Stimulated activated CD8-positive, alpha-beta memory T cell treated with anti-CD3 and anti-CD28 coated beads, Interleukin-15, amount 100 ng/mL, for 48 hours (primary cell): ENCODE results near the gene VAMP4.

Experiments
- DNase-seq, 2 donors: peaks; one replicate each; pipeline ENCODE4 v3.0.0-alpha.2; 2020; ENCODE audit warnings: low read depth in 2 of 2

Gene VAMP4, protein sequence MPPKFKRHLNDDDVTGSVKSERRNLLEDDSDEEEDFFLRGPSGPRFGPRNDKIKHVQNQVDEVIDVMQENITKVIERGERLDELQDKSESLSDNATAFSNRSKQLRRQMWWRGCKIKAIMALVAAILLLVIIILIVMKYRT

DNA sequence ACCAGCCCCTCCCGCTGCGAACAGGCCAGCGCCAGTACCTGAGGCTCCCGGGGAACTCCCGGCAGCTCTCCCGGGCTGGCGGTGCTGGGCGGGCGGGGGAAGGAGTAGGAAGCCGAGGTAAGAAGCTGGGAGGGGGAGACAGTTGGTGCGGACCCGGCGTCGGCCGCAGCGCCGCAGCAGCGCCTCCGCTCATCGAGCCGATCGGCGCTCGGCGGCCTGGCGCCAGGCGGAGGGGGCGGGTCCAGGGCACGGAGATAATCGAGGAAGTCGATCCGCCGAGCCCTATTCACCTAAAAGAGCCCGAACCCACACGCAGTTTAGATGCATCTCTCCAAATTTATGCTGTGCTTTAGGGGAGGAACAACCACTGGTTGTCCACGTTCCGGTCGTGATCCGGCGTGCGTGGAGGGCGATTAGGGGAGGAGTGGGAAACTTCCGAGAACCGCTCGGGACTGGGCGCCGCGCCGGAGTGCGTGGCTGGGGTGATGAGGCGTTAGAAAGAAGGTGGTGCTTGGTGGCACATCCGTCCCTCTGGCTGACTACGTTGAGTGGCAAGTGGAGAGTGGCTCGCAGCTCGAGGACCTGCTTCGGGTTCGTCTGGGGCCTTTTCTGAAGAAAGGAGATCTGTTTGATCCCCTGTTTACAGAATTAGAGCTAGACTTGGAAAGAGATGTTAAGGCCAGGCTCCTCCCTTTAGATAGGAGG is at the start of gene VAMP4:
TSS of gene VAMP4 (minus strand) at position 194 of the 705 bp plus-strand sequence. CDS start 3,651 bp downstream, outside the sequence.
- peak; percentile 78 to 80 for DNase-seq

DNA sequence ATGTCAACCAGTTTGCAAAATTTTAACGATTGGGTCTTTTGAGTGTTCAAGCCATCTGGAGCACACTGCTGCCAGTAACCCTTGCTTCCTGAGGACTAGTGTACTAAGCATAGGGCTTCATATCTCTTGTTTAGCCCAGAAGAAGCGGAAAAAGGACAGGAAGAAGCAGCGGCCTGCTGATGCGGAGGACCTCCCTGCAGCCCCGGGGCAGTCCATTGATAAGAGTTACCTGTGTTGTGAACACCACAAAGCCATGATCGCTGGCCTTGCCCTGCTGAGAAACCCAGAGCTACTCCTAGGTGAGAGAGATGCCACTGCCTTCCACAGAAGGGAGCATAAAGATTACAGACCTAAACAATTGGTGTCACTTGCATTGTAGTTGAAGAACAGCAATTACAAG is 48.5 kb upstream of the VAMP4 start:
- DNase-seq: no peak

DNA sequence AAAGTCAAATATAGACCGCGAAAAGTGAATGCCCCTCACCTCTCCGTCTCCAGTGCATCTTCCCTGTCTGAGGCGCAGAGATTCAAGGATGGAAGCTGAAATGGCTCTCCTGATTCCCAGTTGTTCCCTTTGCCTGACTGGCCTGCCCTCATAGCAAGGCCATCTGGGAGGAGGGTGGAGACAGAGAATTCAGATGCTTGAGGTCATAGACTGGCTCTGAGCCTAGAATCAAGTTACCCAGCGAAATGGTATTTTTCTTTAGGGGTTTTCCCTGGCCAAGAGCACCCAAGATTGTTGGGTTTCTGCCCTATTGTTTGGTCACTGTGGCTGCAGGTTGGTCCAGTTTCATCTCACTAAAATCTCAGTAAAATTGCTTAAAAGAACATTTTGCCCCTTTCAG is 46.8 kb upstream of the VAMP4 start:
- DNase-seq: no peak

DNA sequence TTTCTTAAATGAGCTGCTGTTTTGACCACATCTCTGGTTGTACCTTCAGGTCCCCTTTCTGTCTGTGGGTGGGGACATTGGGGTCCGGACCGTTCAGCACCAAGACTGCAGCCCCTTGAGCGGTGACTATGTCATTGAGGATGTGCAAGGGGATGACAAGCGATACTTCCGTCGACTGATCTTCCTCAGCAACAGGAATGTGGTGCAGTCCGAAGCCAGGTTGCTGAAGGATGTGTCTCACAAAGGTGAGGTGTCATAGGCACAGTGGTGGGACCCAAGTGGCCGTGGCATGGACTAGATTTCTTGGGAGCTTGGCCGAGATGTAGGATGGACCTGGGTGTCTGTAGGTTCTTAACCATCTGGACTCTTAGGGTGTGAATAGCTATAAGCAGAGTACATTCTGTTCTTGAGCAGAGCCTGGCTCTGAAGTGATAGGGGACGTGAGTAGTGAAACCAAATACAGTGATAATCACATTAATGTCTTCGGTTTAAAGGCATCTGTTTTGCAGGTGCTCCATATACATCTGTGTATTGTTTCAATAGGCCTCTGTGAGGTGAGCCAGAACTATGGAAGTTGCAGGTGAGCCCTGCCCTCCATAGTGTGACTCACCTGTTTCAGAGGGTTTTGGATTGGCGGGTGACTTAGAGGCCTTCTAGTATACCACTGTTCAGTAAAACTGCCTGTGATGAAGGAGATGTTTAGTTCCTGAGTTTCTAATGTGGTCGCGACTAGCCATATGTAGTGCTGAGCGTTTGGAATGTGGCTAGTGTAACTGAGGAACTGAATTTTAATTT is 46.0 kb upstream of the VAMP4 start:
- no peak for DNase-seq

DNA sequence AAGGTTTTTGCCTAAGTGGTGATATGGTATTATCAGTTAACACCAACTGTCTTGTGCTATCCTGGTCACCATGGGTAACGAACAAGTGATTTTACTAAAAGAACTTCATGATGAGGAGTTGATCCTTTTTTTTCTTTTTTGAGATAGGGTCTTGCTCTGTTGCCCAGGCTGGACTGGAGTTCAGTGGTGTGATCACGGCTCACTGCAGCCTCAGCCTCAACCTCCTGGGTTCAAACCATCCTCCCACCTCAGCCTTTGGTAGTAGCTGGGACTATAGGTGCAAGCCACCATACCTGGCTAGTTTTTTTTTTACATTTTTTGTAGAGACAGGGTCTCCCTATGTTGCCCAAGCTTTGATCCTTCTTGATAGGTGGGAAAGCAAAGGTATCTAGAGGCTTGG is 44.7 kb upstream of the VAMP4 start:
- no peak for DNase-seq

DNA sequence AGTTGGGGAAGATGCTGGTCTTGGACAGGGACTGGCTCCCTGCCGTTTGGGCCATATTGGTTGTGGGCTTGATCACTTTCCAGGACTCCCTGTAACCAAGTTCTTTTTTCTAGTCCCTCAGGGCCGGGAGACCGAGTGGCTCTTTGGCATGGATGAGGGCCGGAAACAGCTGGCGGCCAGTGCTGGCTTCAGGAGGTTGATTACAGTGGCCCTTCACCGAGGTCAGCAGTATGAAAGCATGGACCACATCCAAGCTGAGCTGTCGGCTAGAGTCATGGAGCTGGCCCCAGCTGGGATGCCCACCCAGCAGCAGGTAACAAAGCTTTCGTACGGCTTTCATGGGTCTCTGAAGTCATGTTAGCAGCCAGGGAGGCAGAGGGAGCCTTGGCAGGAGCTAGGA is 43.9 kb upstream of the VAMP4 start:
- no peak for DNase-seq

DNA sequence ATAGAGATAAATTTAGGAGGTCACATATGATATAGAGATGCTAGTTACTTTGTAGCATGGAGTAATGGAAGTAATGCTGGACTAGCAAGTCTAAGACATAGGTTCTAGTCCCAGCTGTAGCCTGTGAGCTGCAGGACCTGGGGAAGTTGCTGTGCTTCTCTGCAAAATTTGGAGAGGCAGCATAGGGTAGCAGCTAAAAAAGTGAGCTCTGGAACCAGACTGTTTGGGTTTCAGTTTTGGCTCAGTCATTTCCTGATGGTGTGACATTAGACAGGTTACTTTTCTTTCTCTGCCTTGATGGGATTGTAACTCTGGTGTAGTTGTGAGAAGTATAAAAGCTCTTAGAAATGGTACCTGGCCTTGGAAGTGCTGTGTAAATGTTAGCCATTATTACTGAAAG is 42.9 kb upstream of the VAMP4 start:
- no peak for DNase-seq

DNA sequence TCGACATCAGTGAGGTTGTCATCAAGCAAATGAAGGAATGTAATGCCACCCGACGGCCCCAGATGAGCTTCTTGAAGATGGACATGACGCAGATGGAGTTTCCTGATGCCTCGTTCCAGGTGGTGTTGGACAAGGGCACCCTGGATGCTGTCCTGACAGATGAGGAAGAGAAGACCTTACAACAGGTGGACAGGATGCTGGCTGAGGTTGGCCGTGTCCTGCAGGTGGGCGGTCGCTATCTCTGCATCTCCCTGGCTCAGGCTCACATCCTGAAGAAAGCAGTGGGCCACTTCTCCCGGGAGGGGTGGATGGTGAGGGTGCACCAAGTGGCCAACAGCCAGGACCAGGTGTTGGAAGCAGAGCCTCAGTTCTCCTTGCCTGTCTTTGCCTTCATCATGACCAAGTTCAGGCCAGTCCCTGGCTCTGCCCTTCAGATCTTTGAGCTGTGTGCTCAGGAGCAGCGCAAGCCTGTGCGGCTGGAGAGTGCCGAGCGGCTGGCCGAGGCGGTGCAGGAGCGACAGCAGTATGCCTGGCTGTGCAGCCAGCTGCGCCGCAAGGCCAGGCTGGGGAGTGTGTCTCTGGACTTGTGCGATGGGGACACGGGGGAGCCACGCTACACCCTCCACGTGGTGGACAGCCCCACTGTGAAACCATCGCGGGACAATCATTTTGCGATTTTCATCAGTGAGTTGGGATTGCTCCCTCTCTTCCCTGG is 42.1 kb upstream of the VAMP4 start:
- no peak for DNase-seq

DNA sequence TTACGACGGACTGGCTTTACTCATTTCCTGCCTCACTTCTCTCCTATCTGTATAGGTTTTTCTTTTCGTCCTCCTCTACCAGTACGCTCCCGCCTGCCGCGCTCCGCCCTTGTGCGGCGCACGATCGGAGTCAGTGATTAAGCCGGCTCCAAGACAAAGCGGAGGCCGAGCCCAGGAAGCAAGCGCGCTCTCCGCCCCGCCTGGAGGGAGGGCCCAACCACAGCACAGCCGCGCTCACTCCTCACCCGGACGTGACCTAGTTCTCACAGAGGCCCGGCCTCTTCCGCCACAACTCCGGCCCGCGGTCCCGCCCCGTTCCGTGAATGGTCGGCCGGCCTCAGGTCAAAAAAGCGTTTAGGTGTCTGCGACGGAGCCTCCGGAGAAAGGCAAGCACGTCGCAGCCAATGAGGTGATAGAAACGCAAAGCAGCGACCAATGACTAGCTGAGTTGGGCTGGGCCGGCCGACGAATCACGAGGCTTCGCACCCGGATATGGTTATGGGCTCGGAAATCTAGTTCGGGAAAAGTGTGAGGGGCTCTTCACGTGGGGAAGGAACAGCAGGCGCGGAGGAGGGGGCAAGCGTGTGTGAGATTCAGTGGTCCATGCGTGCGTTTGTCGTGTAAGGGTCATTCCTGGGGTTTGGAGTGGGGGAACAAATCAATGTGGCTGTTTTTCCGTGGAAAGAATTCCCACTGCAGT is 39.5 kb upstream of the VAMP4 start, which contains the start of gene METTL13:
TSS of gene METTL13 (plus strand) at position 485 of the 700 bp plus-strand sequence. CDS start 308 bp downstream, outside the sequence.
- peak; percentile 98 to 99 for DNase-seq

DNA sequence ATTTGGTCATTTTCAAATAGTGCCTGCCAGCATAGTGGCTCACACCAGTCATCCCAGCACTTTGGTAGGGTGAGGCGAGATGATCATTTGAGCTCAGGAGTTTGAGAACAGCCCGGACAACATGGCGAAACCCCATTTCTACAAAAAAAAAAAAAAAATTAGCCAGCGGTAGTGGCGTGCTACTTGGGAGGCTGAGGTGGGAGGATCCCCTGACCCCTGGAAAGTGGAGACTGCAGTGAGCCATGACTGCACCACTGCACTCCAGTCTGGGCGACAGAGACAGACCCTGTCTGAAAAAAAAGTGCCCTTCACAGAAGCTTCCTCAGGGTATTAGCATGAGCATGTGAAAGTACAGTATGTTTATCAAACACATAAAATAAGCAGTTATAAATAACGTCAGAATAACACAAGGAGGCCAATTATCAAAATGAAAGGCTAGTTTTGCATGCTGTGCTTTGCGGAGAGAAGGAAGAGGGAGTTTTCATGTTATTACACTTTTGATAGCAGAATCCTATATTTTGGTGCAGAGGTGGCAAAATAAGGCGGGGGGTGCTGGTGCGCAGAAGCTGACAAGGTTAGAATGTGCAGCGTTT is 38.8 kb upstream of the VAMP4 start:
- DNase-seq: no peak

DNA sequence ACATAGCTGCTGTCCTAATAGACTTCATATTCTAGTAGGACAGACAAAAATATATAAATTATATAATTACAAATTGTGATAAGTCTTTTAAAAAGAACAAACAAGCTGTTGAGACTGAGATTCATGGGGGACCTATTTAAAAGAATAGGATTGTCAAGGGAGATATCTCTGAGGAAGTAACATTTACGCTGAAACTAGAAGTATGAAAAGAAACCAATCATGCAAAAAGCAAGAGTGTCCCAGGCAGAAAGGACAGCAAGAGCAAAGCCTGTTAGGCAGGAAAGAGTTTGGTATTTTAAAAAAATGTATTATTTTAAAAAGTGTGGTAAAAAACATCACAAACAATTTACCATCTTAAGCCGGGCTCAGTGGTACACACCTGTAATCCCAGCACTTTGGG is 30.4 kb upstream of the VAMP4 start:
- no peak for DNase-seq

DNA sequence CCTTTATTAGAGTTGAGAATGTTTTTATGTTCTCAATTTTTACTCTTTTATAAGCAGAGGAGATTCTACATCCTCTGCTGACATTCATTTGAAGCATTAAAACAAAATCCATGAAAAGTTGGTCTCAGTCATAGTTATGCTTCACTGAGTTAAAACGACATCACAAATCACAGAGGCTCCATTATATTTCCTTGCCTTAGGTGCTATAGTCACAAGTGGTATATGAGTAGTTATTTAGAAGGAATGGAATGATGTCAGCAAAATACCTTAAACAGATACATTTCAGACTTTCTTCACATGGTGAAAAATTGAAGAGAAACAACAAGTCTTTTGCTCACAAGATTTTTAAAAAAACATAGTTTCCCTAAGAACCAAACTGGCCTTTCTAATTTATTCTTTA is 27.9 kb upstream of the VAMP4 start:
- no peak for DNase-seq

DNA sequence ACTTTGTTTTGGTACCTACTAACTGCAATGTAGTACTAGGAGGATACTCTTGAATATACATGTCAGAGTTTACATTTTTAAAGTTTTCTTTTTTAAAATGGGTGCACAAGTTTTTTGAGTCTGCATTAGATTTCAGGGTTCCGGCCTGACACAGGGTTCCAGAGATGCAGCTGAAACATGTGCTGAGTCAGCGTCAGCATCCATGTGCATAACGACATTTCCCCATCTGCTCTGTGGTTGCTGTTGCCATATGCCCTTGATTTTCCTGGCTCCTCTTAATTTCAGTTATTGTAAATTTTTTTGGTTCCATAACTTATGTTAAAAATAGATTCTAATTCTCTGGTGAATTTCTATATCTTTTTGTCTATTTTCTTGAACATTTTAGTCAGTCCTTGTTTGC is 27.3 kb upstream of the VAMP4 start:
- no peak for DNase-seq

DNA sequence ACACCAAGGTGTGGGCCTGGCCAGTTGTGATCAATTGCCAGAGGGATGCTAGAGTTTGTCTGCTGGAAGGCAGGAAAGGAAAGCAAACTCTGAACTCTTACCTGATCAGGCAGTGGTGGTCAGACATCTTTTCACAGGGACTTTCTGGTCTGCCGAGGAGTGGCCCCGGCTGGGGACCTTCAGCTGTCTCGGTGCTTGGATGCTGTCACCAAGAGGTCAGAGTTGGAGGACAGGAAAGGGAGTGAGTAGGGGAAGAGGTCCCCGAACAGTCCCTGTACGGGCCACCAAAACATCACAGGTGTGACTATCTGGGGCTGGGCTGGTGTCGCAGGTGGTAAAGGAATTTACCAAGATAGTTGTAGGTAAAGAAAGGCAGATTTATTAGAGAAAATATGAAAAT is 21.9 kb upstream of the VAMP4 start:
- DNase-seq: no peak

DNA sequence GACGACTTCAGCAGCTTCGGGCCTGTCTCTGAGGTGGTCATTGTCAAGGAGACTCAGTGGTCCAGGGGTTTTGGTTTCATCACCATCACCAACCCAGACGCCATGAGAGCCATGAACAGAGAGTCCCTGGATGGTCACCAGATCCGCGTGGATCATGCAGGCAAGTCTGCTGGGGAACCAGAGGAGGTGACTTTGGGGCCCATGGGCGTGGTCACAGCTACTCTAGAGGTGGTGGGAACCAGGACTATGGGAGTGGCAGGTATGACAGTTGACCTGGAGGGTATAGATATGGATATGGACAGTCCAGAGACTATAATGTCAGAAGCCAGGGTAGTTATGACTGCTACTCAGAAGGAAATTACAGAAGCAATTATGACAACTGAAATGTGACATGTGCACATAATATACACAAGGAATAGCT is 20.3 kb upstream of the VAMP4 start:
- DNase-seq: no peak

DNA sequence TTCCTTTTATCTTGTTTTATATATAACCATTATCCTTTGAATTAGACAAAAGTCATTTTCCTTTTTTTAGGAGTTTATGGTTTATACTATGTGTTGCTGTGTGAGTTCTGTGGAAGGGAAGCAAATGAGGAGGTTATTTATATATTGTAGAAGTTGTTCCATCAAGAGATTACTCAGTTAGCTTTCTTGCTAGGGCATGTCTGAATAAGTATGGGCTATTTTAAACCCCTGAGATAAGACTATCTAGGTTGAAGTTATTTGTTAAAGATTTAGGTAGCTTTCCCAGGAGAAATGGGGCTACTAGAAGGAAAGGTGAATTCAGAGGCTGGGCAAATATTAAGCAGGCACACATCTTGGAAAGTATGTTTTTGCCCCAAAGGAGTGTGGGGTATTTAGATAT is 16.1 kb upstream of the VAMP4 start:
- DNase-seq: no peak

DNA sequence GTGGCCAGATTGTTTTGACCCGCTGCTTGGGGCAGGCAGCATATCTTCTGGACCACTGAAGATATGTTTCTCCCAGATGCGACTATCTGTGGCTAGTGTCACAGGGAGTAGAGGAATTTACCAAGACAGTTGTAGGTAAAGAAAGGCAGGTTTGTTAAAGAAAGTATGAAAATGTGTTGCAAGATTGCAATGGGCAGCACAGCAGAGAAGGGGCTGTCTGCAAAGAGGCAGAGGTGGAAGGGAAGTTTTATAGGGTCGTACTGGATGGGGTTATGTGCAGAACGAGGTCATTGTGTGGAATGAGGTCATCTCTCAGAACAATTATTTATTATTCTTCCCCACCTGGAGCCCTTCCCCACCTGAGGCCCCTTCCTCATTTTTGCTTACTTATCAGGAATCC is 15.0 kb upstream of the VAMP4 start:
- no peak for DNase-seq

DNA sequence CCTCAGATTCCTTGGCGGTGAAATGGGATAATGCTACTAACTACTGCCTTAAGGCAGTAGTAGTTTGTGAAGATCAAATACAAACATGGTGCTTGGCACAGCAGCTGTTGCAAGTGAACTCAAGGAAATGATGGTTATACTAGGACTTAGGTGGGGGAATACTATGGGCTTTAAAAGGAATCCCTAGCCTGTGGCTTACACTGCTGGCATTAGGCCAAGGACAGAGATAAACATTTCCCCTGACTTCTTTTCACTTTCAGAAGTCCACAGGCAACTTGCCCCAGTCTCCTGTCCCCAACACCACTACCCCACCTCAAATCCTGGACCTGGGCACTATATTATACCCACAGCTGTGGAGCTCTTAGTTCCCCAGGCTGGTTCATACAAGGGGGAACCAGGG is 13.1 kb upstream of the VAMP4 start:
- no peak for DNase-seq

DNA sequence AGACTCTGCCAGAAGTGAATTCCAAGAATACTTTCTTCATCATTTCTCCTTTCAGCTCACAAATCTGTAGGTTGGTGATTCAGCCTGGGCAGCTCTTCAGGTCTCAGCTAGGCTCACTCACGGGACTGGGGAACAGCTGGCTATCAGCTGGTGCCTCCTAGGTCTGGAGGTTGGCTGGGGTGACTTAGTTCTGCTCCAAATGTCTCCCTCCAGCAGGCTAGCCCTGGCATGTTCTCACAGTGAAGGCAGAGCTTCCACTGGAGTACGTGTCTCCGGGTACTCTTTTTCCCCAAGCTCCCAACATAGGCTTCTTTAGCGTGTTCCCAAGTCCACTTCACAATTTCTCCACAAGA is 12.5 kb upstream of the VAMP4 start:
- DNase-seq: no peak

DNA sequence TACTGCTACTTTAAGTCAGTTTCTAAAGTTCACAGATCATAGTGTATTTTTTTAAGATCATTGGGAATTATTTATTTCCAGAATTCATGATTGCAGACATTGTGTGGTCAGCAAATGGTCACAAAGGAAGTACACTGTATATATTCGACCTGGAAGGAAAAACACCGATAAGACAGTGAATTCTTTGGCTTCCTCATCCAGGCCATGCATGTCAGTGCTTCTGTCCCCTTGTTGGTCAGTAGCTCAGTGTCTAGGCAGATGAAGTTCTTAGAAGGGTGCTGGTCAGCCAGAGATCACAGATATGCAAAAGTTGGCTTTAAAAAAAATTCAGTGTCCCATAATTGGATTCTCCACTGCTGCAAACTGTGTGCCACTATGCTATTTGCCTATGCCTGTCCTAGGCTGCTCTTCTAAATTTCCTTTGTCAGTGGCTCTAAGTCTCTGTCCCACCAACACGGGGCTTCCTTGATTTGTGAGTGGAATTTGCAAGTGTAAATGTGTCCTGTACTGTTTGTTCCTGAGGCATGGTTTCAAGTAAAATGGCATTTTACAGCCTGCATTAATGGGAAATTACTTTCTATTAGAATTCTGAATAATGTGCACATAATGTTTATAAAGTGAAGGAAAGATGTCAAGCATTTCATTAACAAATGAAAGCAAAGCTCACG is 12.0 kb upstream of the VAMP4 start:
- DNase-seq: no peak

DNA sequence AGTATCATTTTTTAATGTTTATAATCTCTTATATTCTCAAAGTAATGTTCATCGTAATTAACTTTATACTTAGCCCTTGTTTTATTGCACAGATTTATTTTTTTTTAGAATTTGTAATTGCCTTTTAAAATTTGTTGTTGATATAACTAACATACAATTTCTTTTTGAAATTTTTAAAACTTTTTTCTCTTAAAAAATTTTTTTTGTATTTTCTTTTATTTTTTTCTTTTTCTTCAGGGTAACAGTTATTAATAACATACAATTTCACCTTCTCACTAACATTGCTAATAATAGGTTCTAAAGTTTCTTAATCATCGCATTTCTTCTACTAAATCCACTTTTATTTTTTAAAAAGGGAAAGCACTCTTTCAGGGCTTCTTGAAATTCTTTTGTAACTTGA is 11.3 kb upstream of the VAMP4 start:
- DNase-seq: no peak
